ENCODE results near the gene FOXL2. TPM values are rescaled to one million over a fixed set of nuclear protein-coding genes. Genes with fewer than 3 reads are reported as not detected.

FOXL2 gene
- total RNA-seq, 4 donors from 2014 or later, result not detected

GRCh38 chr3:138935863-138936740, 10.8 kb downstream of the FOXL2 start:
- intact Hi-C loops (cut with DNase I; ENCODE audit: low total_unique reads) (loop anchor here (5.0 kb wide), 1 partner anchor 391 kb away; no protein-coding TSS in a partner anchor), in situ Hi-C loops (cut with MboI; ENCODE audit: low sequenced_read_pairs in 4 of 4) (loop anchor here (10.0 to 25.0 kb wide), 3 partner anchors 376 to 401 kb away; partner anchors contain the start of gene MRPS22 (in 2 of the 4))
- ATAC-seq, result peak; percentile 67 to 68
- no peak for TF ChIP-seq POLR2A (IDR thresholded peaks at IDR 0.05)
- TF ChIP-seq CTCF (IDR thresholded peaks at IDR 0.05 in 4 of 5, conservative IDR thresholded peaks at IDR 0.05 in 1 of 5), result peak; percentile 59 to 95 (median 88)
- Histone ChIP-seq H3K27me3 (peaks cover 50 to 56% (median 51%) of the 10 kb centered on the region in 3 donors), H3K9me3 (no peaks in the 10 kb centered on the region), H3K4me1 (peaks cover 28 to 34% of the 10 kb centered on the region in 2 donors), H3K27ac (no peak overlapping the region), H3K4me3 (peak overlapping the region; percentile 32 to 70 (median 44)), H3K36me3 (no peaks in the 10 kb centered on the region)
- peak; percentile 34 to 55 for DNase-seq

GRCh38 chr3:138935505-138935862, 11.5 kb downstream of the FOXL2 start:
- Histone ChIP-seq H3K27me3 (peaks cover 44 to 50% (median 45%) of the 10 kb centered on the region in 3 donors), H3K27ac (no peak overlapping the region), H3K4me1 (peaks cover 28 to 34% of the 10 kb centered on the region in 2 donors), H3K36me3 (no peaks in the 10 kb centered on the region), H3K4me3 (no peak overlapping the region), H3K9me3 (no peaks in the 10 kb centered on the region)
- in situ Hi-C loops (cut with MboI; ENCODE audit: low sequenced_read_pairs in 4 of 4) (loop anchor here (10.0 to 25.0 kb wide), 3 partner anchors 377 to 402 kb away; partner anchors contain the start of gene MRPS22 (in 2 of the 4)), intact Hi-C loops (cut with DNase I; ENCODE audit: low total_unique reads) (loop anchor here (5.0 kb wide), 1 partner anchor 392 kb away; no protein-coding TSS in a partner anchor)
- no peak for DNase-seq
- no peak for ATAC-seq
- no peak for TF ChIP-seq POLR2A (IDR thresholded peaks at IDR 0.05)
- TF ChIP-seq CTCF (IDR thresholded peaks at IDR 0.05 in 4 of 5, conservative IDR thresholded peaks at IDR 0.05 in 1 of 5), result no peak

DNA sequence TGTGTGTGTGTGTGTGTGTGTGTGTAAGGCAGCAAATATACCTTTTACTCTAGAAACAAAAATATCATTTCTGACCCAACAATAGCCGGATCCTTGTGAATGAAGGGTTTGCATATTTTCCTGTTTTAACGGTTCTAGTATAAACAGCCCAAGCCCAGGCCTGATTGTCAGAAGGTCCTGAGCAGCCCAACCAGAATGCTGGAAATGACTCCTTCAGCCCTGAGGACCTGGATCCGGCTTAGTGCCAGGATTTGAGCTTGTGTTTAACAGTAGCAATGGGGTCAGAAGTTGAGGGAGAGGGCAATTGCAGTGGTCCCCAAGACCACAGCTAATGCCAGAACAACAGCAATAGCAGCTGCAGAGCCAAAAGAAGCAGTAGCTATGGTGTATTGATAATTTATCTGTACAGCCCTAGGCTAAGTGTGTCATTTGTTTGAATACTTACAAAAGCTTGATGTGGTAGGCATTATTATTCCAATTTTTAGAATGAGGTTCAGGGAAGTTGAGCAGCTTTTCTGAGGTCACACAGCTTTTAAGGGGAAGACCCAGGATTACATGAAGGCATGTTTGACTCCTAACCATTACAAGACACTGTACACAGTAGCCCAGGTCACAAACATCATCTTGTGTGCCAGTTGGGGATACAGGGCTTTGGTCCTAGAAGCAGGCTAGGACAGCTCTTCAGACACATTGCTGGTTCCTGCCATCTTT, 12.8 kb downstream of the FOXL2 start:
- Histone ChIP-seq H3K36me3 (no peaks in the 10 kb centered on the region), H3K27ac (no peak overlapping the region), H3K27me3 (peaks cover 30 to 36% (median 31%) of the 10 kb centered on the region in 3 donors), H3K4me3 (no peak overlapping the region), H3K4me1 (peaks cover 25 to 29% of the 10 kb centered on the region in 2 donors), H3K9me3 (no peaks in the 10 kb centered on the region)
- TF ChIP-seq POLR2A (IDR thresholded peaks at IDR 0.05) (no peak), CTCF (IDR thresholded peaks at IDR 0.05 in 4 of 5, conservative IDR thresholded peaks at IDR 0.05 in 1 of 5) (no peak)
- in situ Hi-C loops (cut with MboI; ENCODE audit: low sequenced_read_pairs in 4 of 4) (loop anchor here (10.0 to 25.0 kb wide), 3 partner anchors 378 to 403 kb away; partner anchors contain the start of gene MRPS22 (in 2 of the 4)), intact Hi-C loops (cut with DNase I; ENCODE audit: low total_unique reads) (no loop called here)
- ATAC-seq (no peak), DNase-seq (no peak)

GRCh38 chr3:138933068-138933668, 13.8 kb downstream of the FOXL2 start:
- no peaks in the 10 kb centered on the region for H3K36me3 ChIP-seq
- DNase-seq, result no peak
- intact Hi-C loops (cut with DNase I; ENCODE audit: low total_unique reads) (no loop called here), in situ Hi-C loops (cut with MboI; ENCODE audit: low sequenced_read_pairs in 4 of 4) (loop anchor here (10.0 to 25.0 kb wide), 3 partner anchors 379 to 404 kb away; partner anchors contain the start of gene MRPS22 (in 2 of the 4))
- H3K27ac ChIP-seq, result no peak overlapping the region
- H3K4me1 ChIP-seq, result peaks cover 17 to 19% of the 10 kb centered on the region in 2 donors
- no peak for ATAC-seq
- H3K27me3 ChIP-seq, result peaks cover 21 to 27% (median 22%) of the 10 kb centered on the region in 3 donors
- H3K9me3 ChIP-seq, result no peaks in the 10 kb centered on the region
- no peak overlapping the region for H3K4me3 ChIP-seq
- no peak for TF ChIP-seq CTCF (IDR thresholded peaks at IDR 0.05 in 4 of 5, conservative IDR thresholded peaks at IDR 0.05 in 1 of 5)
- no peak for TF ChIP-seq POLR2A (IDR thresholded peaks at IDR 0.05)

Data from gastrocnemius medialis (tissue), 4 donors.